ENCODE data around the gene WNT7B.

- TF ChIP-seq GATA2 (IDR thresholded peaks at IDR 0.05; ENCODE audit: low read depth, low read length) (no peak), GATA3 (IDR thresholded peaks at IDR 0.05; ENCODE audit: low read depth, low read length) (no peak)
These were observed 16.9 kb upstream of the WNT7B start for GRCh38 chr22:45993841-45994240.

Data from SH-SY5Y (cell line).